NCI-H1436 treated with DMSO at 0.1 percent for 48 hours (cell line): Measurements from ENCODE around the gene LAMA3.
"Not testable (repeated sequence)": the region's sequence is repeated elsewhere in the genome, so short reads cannot be mapped to it uniquely, and the experiment has no call there.

ENCODE experiments used
- DNase-seq: peaks from one replicate; lab custom pipeline; 2025; lab: John Stamatoyannopoulos, UW

LAMA3 gene

DNA sequence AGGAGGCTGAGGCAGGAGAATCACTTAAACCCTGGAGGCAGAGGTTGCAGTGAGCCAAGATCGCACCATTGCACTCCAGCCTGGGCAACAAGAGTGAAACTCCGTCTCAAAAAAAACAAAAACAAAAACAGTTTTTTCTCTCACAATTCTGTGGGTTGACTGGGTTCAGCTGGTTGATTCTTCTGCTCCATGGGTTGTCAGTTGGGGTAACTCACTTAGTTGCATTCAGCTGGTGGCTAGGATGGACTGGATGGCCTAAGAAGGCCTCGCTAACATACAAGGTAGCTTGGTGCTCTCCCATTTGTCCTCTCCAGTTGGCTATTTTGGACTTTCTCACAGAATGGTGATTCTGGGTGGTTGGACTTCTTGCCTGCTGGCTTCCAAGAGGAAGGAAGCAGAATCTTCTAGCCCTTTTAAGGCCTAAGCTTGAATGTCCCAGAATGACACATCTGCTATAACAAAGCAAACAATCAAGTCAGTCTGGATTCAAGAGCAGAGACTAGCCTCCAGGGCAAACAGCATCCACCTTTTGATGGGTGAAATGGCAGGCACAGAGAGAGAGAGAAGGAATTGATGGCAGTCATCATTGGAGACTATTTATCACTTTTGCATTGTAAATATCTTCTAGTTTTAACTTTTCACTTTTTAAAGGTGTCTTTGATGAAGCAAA lies 17.9 kb downstream of the LAMA3 start:
- no peak for DNase-seq

DNA sequence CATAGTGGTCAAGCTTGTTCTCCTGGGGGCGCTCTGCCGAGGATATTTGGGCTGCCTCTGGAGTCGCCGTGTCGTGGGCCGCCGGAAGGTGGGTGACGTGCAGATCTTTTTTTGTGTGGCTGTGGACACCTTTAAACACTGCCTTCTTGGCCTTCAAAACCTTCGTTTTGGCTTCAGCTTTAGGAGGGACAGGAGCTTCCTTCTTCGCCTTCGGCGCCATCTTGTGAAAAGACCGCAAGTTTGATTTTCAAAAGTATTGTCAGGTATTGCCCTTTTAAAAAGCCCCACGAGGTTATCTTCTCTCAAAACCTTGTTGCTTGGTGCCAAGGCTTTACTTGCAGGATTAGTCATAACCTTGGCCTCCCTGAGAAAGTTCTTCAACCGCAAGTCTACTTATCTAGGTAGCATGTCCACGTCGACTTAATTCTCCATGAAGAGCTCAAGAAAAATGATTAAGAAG lies 20.8 kb downstream of the LAMA3 start:
- DNase-seq = no peak

DNA sequence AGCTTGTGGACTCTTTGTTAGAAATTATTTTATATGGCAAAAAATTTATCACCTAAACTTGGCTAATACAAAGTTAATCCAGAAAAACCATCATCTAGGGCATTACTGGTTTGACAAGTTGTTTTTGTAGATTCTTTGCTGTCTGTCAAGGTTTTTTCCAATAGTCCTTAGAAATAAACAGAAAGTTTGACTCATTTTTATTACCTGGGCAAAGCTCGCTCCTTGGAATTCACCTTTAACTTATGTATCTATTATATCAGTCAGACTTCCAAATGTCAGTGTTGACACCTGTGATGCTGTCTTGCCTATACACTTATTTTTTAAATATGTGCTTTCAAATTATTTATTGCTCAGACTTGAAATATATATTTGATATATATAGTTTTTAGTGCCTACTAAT lies 21.7 kb downstream of the LAMA3 start:
- no peak for DNase-seq

DNA sequence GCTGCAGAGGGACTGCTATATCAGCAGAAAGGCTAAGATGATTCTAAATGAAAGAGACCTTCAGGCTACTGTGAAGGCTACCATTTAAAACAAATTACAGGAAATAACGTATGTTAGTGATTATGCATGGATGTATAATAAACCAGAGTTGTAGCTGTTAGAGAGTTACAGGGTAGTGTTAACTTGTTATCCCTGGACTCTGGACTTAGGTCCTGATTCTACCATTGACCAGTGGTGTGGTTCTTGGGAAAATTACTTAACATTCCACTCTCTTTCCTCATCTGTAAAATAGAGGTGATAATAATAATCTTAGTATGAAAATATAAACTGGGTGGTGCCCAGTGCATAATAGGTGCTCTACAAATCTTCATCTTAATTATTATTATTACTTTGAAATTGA lies 22.2 kb downstream of the LAMA3 start:
- no peak for DNase-seq

- no peak for DNase-seq
Measured at GRCh38 chr18:23712445-23712844, 23.2 kb downstream of the LAMA3 start.

DNA sequence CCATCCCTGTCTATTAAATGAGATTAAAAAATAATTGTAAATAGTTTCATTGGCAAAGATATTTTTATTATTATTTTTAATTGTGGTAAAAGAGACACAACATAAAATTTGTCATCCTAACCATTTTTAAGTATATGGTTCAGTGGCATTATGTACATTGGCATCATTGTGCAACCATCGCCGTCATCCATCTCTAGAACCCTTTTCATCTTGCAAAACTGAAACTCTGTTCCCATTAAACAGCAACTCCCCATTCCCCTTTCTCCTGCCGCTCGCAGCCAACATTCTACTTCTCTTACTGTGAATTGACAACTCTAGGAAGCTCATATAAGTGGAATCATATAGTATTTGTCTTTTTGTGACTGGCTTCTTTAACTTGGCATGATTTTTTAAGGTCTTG lies 25.3 kb downstream of the LAMA3 start:
- no peak for DNase-seq

DNA sequence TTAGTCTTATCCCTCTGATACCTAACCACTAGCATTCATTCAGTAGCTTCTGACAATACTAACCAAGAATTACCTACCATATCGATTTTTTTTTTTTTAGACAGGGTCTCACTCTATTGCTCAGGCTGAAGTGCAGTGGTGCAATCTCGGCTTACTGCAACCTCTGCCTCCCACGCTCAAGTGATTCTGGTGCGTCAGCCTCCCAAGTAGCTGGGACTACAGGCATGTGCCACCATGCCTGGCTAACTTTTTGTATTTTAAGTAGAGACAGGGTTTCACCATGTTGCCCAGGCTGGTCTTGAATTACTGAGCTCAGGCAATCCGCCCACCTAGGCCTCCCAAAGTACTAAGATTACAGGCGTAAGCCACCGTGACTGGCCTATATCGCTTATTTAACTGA lies 26.8 kb downstream of the LAMA3 start:
- DNase-seq = not testable (repeated sequence)

- no peak for DNase-seq
Measured at GRCh38 chr18:23716516-23716915, 27.3 kb downstream of the LAMA3 start.

GRCh38 chr18:23716966-23717365 lies 27.7 kb downstream of the LAMA3 start:
- no peak for DNase-seq

- DNase-seq = no peak
Measured at GRCh38 chr18:23718243-23718720, 29.0 kb downstream of the LAMA3 start.

GRCh38 chr18:23718731-23719130 lies 29.5 kb downstream of the LAMA3 start:
- no peak for DNase-seq

GRCh38 chr18:23719634-23720201 lies 30.5 kb downstream of the LAMA3 start:
- no peak for DNase-seq

- DNase-seq = no peak
Measured at GRCh38 chr18:23721696-23722480, 32.6 kb downstream of the LAMA3 start.

GRCh38 chr18:23722646-23723045 lies 33.4 kb downstream of the LAMA3 start:
- DNase-seq = no peak

DNA sequence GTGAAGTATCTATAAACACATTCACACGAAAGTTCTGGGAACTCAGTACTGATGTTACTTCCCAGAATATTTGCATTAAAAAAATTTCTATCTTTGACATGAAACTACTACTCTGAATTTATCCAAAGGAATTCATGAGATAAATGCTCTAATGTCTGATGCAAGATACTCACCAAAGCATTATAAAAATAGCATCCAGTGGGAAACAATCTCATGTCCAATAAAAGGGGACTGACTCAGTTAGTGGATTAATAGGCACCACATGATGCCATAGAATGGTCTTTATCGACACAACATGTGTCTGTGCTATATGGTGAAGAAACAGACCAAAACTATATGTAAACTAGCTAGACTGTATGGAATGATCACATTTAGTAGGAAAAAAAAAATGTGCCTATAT lies 33.9 kb downstream of the LAMA3 start:
- DNase-seq = no peak

GRCh38 chr18:23724681-23725080 lies 35.4 kb downstream of the LAMA3 start:
- DNase-seq = no peak

GRCh38 chr18:23725351-23725750 lies 36.1 kb downstream of the LAMA3 start:
- no peak for DNase-seq

- no peak for DNase-seq
Measured at GRCh38 chr18:23725827-23726661, 36.8 kb downstream of the LAMA3 start.

- DNase-seq = no peak
Measured at GRCh38 chr18:23727707-23728493, 38.6 kb downstream of the LAMA3 start.

DNA sequence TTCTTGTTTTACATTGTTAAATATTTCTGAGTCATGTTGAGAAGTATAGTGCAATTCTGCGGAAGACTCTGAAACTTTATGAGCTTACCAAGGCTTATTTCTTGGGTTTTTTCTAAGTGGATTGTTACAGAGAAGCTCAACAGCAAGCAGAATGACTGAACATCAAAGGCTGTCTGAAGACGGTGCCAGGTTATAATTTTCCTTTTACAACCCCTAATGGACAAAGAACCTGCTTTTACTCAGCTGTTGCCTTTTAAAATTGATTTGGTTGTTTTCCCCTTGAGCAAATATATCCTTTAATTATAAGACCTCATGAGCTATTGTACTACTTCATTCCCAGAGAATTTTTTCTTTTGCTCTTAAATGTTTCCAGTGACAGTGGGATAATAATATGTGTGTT lies 41.6 kb downstream of the LAMA3 start:
- DNase-seq = no peak

DNA sequence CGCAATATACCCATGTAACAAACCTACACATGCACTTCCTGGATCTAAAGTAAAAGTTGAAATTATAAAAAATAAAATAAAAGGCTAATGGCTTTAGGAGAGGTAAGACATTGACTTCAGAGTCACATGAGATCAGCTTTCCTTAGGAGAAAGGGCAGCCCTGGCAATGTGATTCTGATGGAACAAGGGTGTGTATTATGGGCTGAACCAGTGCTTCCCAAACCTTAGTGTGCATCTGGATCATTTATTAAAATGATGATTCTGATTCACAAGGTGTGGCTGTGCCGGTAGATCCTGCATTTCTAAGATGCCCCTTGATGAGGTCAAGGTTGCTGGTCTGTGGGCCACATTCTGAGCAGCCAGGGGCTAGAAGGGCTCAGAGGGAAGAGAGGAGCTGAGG lies 42.6 kb downstream of the LAMA3 start:
- DNase-seq = no peak
